Measurements from ENCODE around the gene AQP6. TPM values are rescaled to one million over a fixed set of nuclear protein-coding genes. Genes with fewer than 3 reads are reported as not detected.
A peak's percentile ranks its signal among the peaks of the same experiment; 100 is the strongest.
"Not testable (repeated sequence)": the region's sequence is repeated elsewhere in the genome, so short reads cannot be mapped to it uniquely, and the experiment has no call there.

Gene AQP6
- total and polyA plus RNA-seq, 2 donors (not counting 3 experiments of a cell fraction or from before 2014, with no cell fraction given): 0.04 TPM; not detected in 1

DNA sequence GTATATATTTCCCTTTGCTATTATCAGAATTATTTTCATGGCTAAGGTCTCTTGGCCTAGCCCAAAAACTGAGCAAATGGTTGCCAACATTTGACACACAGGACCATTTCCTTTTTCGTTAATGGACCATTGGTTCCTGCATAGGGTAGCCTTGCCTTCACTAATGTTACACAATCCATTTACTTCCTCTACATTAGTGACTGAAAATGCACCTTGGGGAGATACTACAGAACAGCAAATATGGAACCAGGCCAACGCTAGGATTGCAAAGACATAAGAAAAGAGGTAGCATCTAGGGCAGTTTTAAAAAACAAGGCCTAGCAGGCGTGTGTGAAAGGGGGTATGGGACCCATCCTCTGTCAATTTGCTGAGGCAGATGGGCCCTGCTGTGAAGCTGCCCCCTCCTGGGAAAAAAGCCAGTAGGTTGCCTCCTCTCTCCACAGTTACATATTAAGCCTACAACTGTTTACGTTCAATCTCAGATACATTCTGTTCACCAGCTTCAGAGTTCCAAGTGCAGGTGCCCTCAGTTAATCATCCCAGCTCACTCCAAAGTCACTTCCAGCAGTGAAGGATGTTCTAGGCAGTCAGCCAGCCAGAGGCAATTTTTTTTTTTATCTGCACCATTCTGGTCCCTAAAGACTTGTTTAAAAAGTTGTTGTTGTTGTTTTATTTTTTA lies 15.0 kb downstream of the AQP6 start:
- Histone ChIP-seq H3K9me3 (replicated peaks; ENCODE audit: control insufficient read depth, insufficient read depth, low read length) (no peaks in the 10 kb centered on the region), H3K4me2 (ENCODE audit: insufficient read depth, low read length) (no peak overlapping the region), H3K27ac (ENCODE audit: insufficient read depth, low read depth, low read length) (no peak overlapping the region), H3K4me3 (replicated peaks in 1 of 3; ENCODE audit: insufficient read depth in 1 of 3, low read depth in 1 of 3, low read length in 3 of 3) (no peak overlapping the region), H3K27me3 (ENCODE audit: control insufficient read depth in 2 of 2, insufficient read depth in 2 of 2, low read length in 2 of 2) (no peaks in the 10 kb centered on the region), H3K79me2 (ENCODE audit: control insufficient read depth, insufficient read depth, low read length) (no peaks in the 10 kb centered on the region), H3K9me1 (replicated peaks; ENCODE audit: control insufficient read depth, extremely low read depth, insufficient read depth, low read length) (no peaks in the 10 kb centered on the region), H2AFZ (ENCODE audit: low read depth, low read length) (no peak overlapping the region), H3K4me1 (ENCODE audit: control insufficient read depth, extremely low read depth, insufficient read depth, low read length) (peaks cover 14% of the 10 kb centered on the region), H4K20me1 (replicated peaks; ENCODE audit: control insufficient read depth, extremely low read depth, insufficient read depth, low read length) (no peaks in the 10 kb centered on the region), H3K9ac (replicated peaks; ENCODE audit: extremely low read depth, insufficient read depth, low read length) (no peak overlapping the region), H3K36me3 (ENCODE audit: control insufficient read depth in 2 of 2, extremely low read depth in 1 of 2, insufficient read depth in 2 of 2, low read length in 2 of 2) (peaks cover 2 to 14% of the 10 kb centered on the region in 2 experiments)
- FAIRE-seq (no peak), DNase-seq (ENCODE audit: low read depth, low spot score) (no peak)
- ChIA-PET CTCF (interaction anchor here (2.1 kb wide), 1 partner anchor 21 kb away, joined by 4 read pairs; no protein-coding TSS in a partner anchor), POLR2A (no interaction called here)
- dilution Hi-C loops (cut with MboI; ENCODE audit: extremely low pct_ligation_motif_present, low sequenced_read_pairs) (no loop called here), intact Hi-C loops (cut with micrococcal nuclease) (no loop called here)
- no TSS peak for BruUV-seq (replicated peaks)
- TF ChIP-seq, protein P1, sequence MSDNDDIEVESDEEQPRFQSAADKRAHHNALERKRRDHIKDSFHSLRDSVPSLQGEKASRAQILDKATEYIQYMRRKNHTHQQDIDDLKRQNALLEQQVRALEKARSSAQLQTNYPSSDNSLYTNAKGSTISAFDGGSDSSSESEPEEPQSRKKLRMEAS (IDR thresholded peaks at IDR 0.05; ENCODE audit: insufficient read depth, insufficient read length): no peak
- no peak for TF ChIP-seq POLR2A (IDR thresholded peaks at IDR 0.05; ENCODE audit: low read depth, low read length)
- no peak for TF ChIP-seq JUN (IDR thresholded peaks at IDR 0.05; ENCODE audit: borderline replicate concordance, insufficient read depth, insufficient read length, low read depth)
- no peak for TF ChIP-seq GATA2 (IDR thresholded peaks at IDR 0.05; ENCODE audit: insufficient read depth, insufficient read length, low read depth, low read length)
- TF ChIP-seq, protein P2, sequence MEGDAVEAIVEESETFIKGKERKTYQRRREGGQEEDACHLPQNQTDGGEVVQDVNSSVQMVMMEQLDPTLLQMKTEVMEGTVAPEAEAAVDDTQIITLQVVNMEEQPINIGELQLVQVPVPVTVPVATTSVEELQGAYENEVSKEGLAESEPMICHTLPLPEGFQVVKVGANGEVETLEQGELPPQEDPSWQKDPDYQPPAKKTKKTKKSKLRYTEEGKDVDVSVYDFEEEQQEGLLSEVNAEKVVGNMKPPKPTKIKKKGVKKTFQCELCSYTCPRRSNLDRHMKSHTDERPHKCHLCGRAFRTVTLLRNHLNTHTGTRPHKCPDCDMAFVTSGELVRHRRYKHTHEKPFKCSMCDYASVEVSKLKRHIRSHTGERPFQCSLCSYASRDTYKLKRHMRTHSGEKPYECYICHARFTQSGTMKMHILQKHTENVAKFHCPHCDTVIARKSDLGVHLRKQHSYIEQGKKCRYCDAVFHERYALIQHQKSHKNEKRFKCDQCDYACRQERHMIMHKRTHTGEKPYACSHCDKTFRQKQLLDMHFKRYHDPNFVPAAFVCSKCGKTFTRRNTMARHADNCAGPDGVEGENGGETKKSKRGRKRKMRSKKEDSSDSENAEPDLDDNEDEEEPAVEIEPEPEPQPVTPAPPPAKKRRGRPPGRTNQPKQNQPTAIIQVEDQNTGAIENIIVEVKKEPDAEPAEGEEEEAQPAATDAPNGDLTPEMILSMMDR (IDR thresholded peaks at IDR 0.05; ENCODE audit: extremely low read depth in 1 of 2, insufficient read depth in 1 of 2, low read depth in 1 of 2, low read length in 2 of 2): no peak
- TF ChIP-seq POLR2AphosphoS5 (IDR thresholded peaks at IDR 0.05; ENCODE audit: insufficient read depth, low read depth, low read length): no peak
- TF ChIP-seq EZH2 (IDR thresholded peaks at IDR 0.05; ENCODE audit: borderline replicate concordance, low read depth, low read length, severe bottlenecking): no peak
- TF ChIP-seq FOS (IDR thresholded peaks at IDR 0.05; ENCODE audit: borderline replicate concordance, insufficient read depth, low read length): no peak
- TF ChIP-seq MYC (IDR thresholded peaks at IDR 0.05; ENCODE audit: low read depth, low read length): no peak

- H3K4me1 ChIP-seq (ENCODE audit: control insufficient read depth, extremely low read depth, insufficient read depth, low read length); H3K4me3 ChIP-seq (replicated peaks in 1 of 3; ENCODE audit: insufficient read depth in 1 of 3, low read depth in 1 of 3, low read length in 3 of 3); H3K79me2 ChIP-seq (ENCODE audit: control insufficient read depth, insufficient read depth, low read length); H3K9me1 ChIP-seq (replicated peaks; ENCODE audit: control insufficient read depth, extremely low read depth, insufficient read depth, low read length); H2AFZ ChIP-seq (ENCODE audit: low read depth, low read length); H3K27ac ChIP-seq (ENCODE audit: insufficient read depth, low read depth, low read length); H4K20me1 ChIP-seq (replicated peaks; ENCODE audit: control insufficient read depth, extremely low read depth, insufficient read depth, low read length); dilution Hi-C loops (cut with MboI; ENCODE audit: extremely low pct_ligation_motif_present, low sequenced_read_pairs); DNase-seq (ENCODE audit: low read depth, low spot score); POLR2A ChIA-PET; H3K4me2 ChIP-seq (ENCODE audit: insufficient read depth, low read length); intact Hi-C loops (cut with micrococcal nuclease); H3K9ac ChIP-seq (replicated peaks; ENCODE audit: extremely low read depth, insufficient read depth, low read length); H3K9me3 ChIP-seq (replicated peaks; ENCODE audit: control insufficient read depth, insufficient read depth, low read length); H3K27me3 ChIP-seq (ENCODE audit: control insufficient read depth in 2 of 2, insufficient read depth in 2 of 2, low read length in 2 of 2); FAIRE-seq: not testable (repeated sequence)
- peaks cover 2 to 19% of the 10 kb centered on the region in 2 experiments for H3K36me3 ChIP-seq (ENCODE audit: control insufficient read depth in 2 of 2, extremely low read depth in 1 of 2, insufficient read depth in 2 of 2, low read length in 2 of 2)
- BruUV-seq (replicated peaks): TSS peak; percentile 53
- CTCF ChIA-PET: interaction anchor here (1.0 to 2.1 kb wide), 4 partner anchors 17 to 44 kb away, joined by 3 to 4 read pairs (median 4); partner anchors contain the start of gene AQP6
Observed at GRCh38 chr12:49989400-49989799, 16.7 kb downstream of the AQP6 start.

Measured in endothelial cell of umbilical vein (primary cell).